Uterus (tissue), 4 donors: Measurements from ENCODE around the gene WWC1. TPM values are rescaled to one million over a fixed set of nuclear protein-coding genes. Genes with fewer than 3 reads are reported as not detected.

Source experiments
- DNase-seq, 2 donors: peaks; one replicate each; pipeline ENCODE4 v3.0.0-alpha.2; 2019 to 2020
- H3K27ac ChIP-seq, 2 donors: fragments of 200-600 bp; sonication (generic); 1 replicate in 1 of 2; 2 replicates in 1 of 2; pipeline ENCODE4 v1.5.1; 2016 to 2018
- H3K27me3 ChIP-seq, 2 donors: fragments of 200-600 bp; sonication (generic); one replicate each; pipeline ENCODE4 v1.5.1; 2018 to 2019; ENCODE audit warnings: control low read depth in 1 of 2
- H3K36me3 ChIP-seq, 2 donors: fragments of 200-600 bp; sonication (generic); one replicate each; pipeline ENCODE4 v1.5.1; 2019; ENCODE audit warnings: control low read depth in 1 of 2
- H3K4me1 ChIP-seq, 2 donors: fragments of 200-600 bp; sonication (generic); one replicate each; pipeline ENCODE4 v1.5.1; 2018 to 2019; ENCODE audit warnings: control low read depth in 1 of 2
- H3K4me3 ChIP-seq, 2 donors: fragments of 200-600 bp; sonication (generic); 1 replicate in 1 of 2; 2 replicates in 1 of 2; pipeline ENCODE4 v1.5.1; 2018 to 2019; ENCODE audit warnings: mild to moderate bottlenecking in 1 of 2
- H3K9me3 ChIP-seq, 2 donors: fragments of 200-600 bp; sonication (generic); one replicate each; pipeline ENCODE4 v1.5.1; 2019; ENCODE audit warnings: control low read depth in 1 of 2
- CTCF ChIP-seq, 4 experiments: fragments of 200-600 bp in 2 of 4; fragments of 450-650 bp in 2 of 4; sonication (generic) in 2 of 4; IDR thresholded peaks; one replicate each; pipeline ENCODE4 v1.5.1; 2016 to 2019; ENCODE audit warnings: antibody characterized with exemption in 4 of 4, mild to moderate bottlenecking in 2 of 4, moderate library complexity in 1 of 4
- POLR2A ChIP-seq, 2 donors: fragments of 450-650 bp; IDR thresholded peaks; one replicate each; pipeline ENCODE4 v1.6.1; 2016; ENCODE audit warnings: antibody characterized with exemption in 2 of 2, mild to moderate bottlenecking in 1 of 2, moderate library complexity in 1 of 2
- intact Hi-C: fragments of 100-400 bp; cut with DNase I; formaldehyde crosslinking; loops from one replicate; pipeline ENCODE4 v1.15.1; 2023; ENCODE audit warnings: low total_unique reads
- total RNA-seq, 4 donors: library from RNA; depleted of rRNA in 3 of 4; stranded (reverse); fragments of >200 nt in 3 of 4; gene quantifications; one replicate each; pipeline versions ENCODE4 v1.1.0 to v1.2.4, GENCODE V29; 2014 to 2023
- donor health status: DM: yes; HTN: yes; CAD: no.

WWC1 gene
- total RNA-seq, 4 donors from 2014 or later = under 0.01 to 8.7 (median 1.9) TPM; not detected in 1

GRCh38 chr5:168479166-168479565 lies 187.7 kb downstream of the WWC1 start:
- intact Hi-C loops = no loop called here
- H3K27me3 ChIP-seq = no peaks in the 10 kb centered on the region
- no peak for DNase-seq
- no peak for TF ChIP-seq POLR2A (IDR thresholded peaks at IDR 0.05)
- no peak for TF ChIP-seq CTCF (IDR thresholded peaks at IDR 0.05)
- no peak overlapping the region for H3K4me3 ChIP-seq
- H3K27ac ChIP-seq = no peak overlapping the region
- no peaks in the 10 kb centered on the region for H3K9me3 ChIP-seq
- H3K4me1 ChIP-seq = no peaks in the 10 kb centered on the region
- H3K36me3 ChIP-seq = no peaks in the 10 kb centered on the region

GRCh38 chr5:168480601-168481000 lies 189.2 kb downstream of the WWC1 start:
- Histone ChIP-seq H3K9me3 (no peaks in the 10 kb centered on the region), H3K27me3 (no peaks in the 10 kb centered on the region), H3K36me3 (no peaks in the 10 kb centered on the region), H3K4me1 (no peaks in the 10 kb centered on the region), H3K4me3 (no peak overlapping the region), H3K27ac (no peak overlapping the region)
- intact Hi-C loops = no loop called here
- DNase-seq = no peak
- TF ChIP-seq POLR2A (IDR thresholded peaks at IDR 0.05) (no peak), CTCF (IDR thresholded peaks at IDR 0.05) (no peak)

GRCh38 chr5:168481330-168481788 lies 189.9 kb downstream of the WWC1 start:
- DNase-seq = no peak
- Histone ChIP-seq H3K4me1 (no peaks in the 10 kb centered on the region), H3K27ac (no peak overlapping the region), H3K36me3 (no peaks in the 10 kb centered on the region), H3K9me3 (no peaks in the 10 kb centered on the region), H3K27me3 (no peaks in the 10 kb centered on the region), H3K4me3 (no peak overlapping the region)
- intact Hi-C loops = no loop called here
- TF ChIP-seq CTCF (IDR thresholded peaks at IDR 0.05) = no peak
- TF ChIP-seq POLR2A (IDR thresholded peaks at IDR 0.05) = no peak

- intact Hi-C loops = no loop called here
- Histone ChIP-seq H3K9me3 (no peaks in the 10 kb centered on the region), H3K27me3 (no peaks in the 10 kb centered on the region), H3K27ac (no peak overlapping the region), H3K4me3 (no peak overlapping the region), H3K36me3 (no peaks in the 10 kb centered on the region), H3K4me1 (no peaks in the 10 kb centered on the region)
- DNase-seq = no peak
- no peak for TF ChIP-seq CTCF (IDR thresholded peaks at IDR 0.05)
- TF ChIP-seq POLR2A (IDR thresholded peaks at IDR 0.05) = no peak
Measured at GRCh38 chr5:168482361-168482760, 190.9 kb downstream of the WWC1 start.

GRCh38 chr5:168486136-168486879 lies 194.9 kb downstream of the WWC1 start, which contains the start of gene RARS1:
RARS1 (plus strand) TSS chr5:168486471; CDS start chr5:168486499, 28 bp downstream.
- Histone ChIP-seq H3K27ac (peak within 1 kb of the TSS; percentile 65 to 78), H3K4me1 (no peaks in the 10 kb centered on the region), H3K4me3 (peak within 1 kb of the TSS; percentile 85 to 91), H3K9me3 (no peaks in the 10 kb centered on the region), H3K27me3 (no peaks in the 10 kb centered on the region), H3K36me3 (no peaks in the 10 kb centered on the region)
- intact Hi-C loops = no loop called here
- DNase-seq = peak; percentile 92 to 94
- peak; percentile 28 to 75 for TF ChIP-seq POLR2A (IDR thresholded peaks at IDR 0.05)
- TF ChIP-seq CTCF (IDR thresholded peaks at IDR 0.05) = peak; percentile 95 to 98 (median 96)
